AG04449 (cell line): ENCODE data around the gene POU6F2.

ENCODE experiments used
- CTCF ChIA-PET: fragments of 350-600 bp; formaldehyde crosslinking; extraction: SDS; loops from one replicate; lab custom pipeline; 2021; ENCODE audit warnings: antibody characterized with exemption; lab: Yijun Ruan, JAX
- POLR2A ChIA-PET: fragments of 400-600, 350-600 bp; formaldehyde crosslinking; extraction: SDS; loops from one replicate; lab custom pipeline; 2020; ENCODE audit warnings: antibody characterized with exemption, inconsistent platforms; lab: Yijun Ruan, JAX
- DNase-seq: peaks from one replicate; pipeline ENCODE4 v3.0.0-alpha.2; 2010; ENCODE audit warnings: low read depth, low spot score
- H3K4me3 ChIP-seq: 2 replicates; pipeline ENCODE4 v1.5.1; 2011; ENCODE audit warnings: low read depth, mild to moderate bottlenecking, control low read depth, low read length
- CTCF ChIP-seq: IDR thresholded peaks from one replicate; pipeline ENCODE4 v1.5.1; 2011; ENCODE audit warnings: mild to moderate bottlenecking, moderate library complexity, low read length, control low read depth, inconsistent platforms; ENCODE audit not compliant: insufficient read depth; ENCODE audit errors: missing control alignments

POU6F2 gene

DNA sequence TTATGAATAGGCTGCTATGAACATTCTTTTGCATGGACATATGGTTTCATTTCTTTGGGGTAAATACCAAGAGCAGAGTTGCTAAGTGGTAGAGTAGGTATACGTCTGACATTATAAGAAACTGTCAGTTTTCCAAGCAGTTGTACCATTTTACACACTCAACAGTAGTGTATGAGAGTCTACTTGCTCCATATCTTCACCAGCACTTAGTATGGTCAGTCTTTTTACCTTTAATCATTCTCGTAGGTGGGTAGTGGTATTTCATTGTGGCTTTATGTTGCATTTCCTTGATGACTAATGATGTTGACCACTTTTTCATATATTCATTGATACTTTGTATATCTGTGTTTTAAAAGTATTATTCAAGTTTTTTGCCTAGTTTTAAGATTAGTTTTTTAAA, 45.1 kb downstream of the POU6F2 start:
- no peak for DNase-seq
- ChIA-PET CTCF (no interaction called here), POLR2A (no interaction called here)
- no peak overlapping the region for H3K4me3 ChIP-seq
- TF ChIP-seq CTCF = no peak

DNA sequence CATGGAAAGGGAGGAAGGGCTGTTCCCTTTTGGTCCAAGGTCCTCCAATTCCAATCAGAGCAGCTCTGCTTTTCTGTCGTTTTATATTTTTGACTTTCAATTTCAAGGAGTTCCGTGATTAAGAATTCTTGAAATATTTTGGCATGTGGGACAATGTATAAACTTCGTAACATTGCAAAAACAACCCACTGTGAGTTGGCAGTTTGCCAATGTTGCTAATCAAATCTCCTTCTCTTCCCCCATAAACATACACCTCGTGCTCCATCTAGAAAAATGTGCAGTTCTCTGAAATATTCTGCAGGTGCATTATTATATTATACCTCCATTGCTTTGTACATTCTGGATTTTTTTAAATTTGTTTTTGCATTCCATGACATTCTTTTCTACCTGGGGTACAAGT, 49.8 kb downstream of the POU6F2 start:
- ChIA-PET POLR2A (no interaction called here), CTCF (no interaction called here)
- TF ChIP-seq CTCF = no peak
- H3K4me3 ChIP-seq = no peak overlapping the region
- no peak for DNase-seq

DNA sequence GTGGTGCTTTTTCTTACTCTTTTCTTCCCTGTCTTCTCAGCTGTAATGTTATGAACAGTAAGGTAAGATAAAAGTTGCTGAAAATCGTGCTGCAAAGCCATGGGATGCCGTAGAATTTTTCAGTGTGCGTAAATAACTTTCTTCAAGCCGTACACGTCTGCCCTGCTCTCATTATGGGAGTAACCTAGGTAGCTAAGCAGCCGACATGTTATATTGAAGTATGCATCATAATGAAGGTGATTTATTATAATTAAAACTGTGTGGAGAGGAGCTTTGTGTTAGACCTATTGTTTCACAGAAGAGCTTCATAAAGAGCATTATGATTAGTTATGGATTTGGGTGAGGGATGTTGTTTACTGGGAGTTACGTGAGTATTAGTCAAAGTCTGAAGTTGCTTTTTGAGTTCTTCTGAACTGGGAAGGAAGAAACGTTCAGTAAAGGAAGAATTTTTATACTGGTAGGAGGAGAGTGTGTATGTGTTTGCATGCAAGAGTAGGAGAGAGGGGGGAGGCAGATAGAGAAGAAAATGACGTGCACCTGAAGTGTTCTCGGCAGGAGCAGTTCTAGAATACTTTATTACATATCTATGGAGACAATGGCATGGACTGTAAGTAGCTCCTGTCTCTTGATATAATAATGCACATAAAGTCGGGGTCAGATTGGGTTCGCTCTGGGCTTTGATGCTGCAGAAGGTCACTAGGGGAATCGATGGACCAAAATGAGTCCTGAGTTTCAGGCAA, 56.3 kb downstream of the POU6F2 start:
- no peak for TF ChIP-seq CTCF
- no peak for DNase-seq
- CTCF ChIA-PET = interaction anchor here (1.0 kb wide), 1 partner anchor 237 kb away, joined by 3 read pairs; no protein-coding TSS in a partner anchor
- POLR2A ChIA-PET = no interaction called here
- H3K4me3 ChIP-seq = no peak overlapping the region

- no peak overlapping the region for H3K4me3 ChIP-seq
- TF ChIP-seq CTCF = no peak
- CTCF ChIA-PET = no interaction called here
Observed at GRCh38 chr7:39035156-39035555, 57.4 kb downstream of the POU6F2 start.

DNA sequence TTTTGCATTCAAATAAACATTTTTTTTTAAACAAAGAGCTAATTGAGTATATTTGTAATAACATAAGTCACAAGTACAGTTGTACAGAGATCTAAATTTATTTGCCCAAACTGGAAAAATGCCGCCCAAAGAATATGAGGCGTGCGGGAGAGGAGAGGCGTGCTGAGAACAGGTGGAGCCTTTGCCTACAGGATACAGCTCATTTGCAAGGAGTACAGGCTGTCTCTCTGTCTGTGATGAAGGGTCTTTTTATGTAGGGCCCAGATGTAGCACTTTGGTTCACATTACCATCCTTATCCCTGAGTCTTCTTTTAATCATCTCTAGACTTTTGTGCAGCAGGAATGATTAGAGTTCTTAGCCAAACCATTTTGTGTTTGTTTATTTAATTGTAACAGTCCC, 58.2 kb downstream of the POU6F2 start:
- POLR2A ChIA-PET = no interaction called here
- no peak overlapping the region for H3K4me3 ChIP-seq
- no peak for DNase-seq
- CTCF ChIA-PET = no interaction called here
- no peak for TF ChIP-seq CTCF

More at GRCh38 chr7:39035156-39035555, 57.4 kb downstream of the POU6F2 start:
- no peak for DNase-seq
- POLR2A ChIA-PET = no interaction called here

- no peak for DNase-seq
- H3K4me3 ChIP-seq = no peak overlapping the region
- TF ChIP-seq CTCF = no peak
- ChIA-PET POLR2A (no interaction called here), CTCF (no interaction called here)
Observed at GRCh38 chr7:39042670-39043069, 65.0 kb downstream of the POU6F2 start.
